Stimulated activated CD4-positive, alpha-beta T cell treated with anti-CD3 and anti-CD28 coated beads, Interleukin-15, amount 100 ng/mL, for 24 hours (primary cell): ENCODE measurements around the gene NSG1.
A peak's percentile ranks its signal among the peaks of the same experiment; 100 is the strongest.
"Not testable (repeated sequence)": the region's sequence is repeated elsewhere in the genome, so short reads cannot be mapped to it uniquely, and the experiment has no call there.

Experiments used
- DNase-seq: peaks from one replicate; pipeline ENCODE4 v3.0.0-alpha.2; 2020

Gene NSG1

DNA sequence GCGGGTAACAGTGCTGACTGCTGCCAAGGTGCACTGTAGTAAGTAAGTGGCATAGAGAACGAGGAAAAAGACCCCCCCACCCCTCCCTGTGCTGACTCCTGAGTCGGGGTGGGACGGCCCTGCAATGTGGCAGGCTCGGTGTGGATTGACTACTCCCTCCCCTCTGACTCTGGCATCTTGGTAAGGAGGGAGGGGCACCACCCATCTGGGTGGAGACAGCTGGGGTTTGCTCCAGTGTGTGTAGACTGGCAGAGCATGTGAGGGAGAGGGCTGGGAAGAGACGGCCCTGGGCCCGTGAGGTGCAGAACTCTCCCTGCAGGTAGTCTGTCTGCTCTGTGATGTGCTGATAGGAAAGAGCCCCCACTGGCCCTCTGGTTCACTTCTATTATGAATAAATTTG is 31.0 kb downstream of the NSG1 start:
- DNase-seq: no peak

DNA sequence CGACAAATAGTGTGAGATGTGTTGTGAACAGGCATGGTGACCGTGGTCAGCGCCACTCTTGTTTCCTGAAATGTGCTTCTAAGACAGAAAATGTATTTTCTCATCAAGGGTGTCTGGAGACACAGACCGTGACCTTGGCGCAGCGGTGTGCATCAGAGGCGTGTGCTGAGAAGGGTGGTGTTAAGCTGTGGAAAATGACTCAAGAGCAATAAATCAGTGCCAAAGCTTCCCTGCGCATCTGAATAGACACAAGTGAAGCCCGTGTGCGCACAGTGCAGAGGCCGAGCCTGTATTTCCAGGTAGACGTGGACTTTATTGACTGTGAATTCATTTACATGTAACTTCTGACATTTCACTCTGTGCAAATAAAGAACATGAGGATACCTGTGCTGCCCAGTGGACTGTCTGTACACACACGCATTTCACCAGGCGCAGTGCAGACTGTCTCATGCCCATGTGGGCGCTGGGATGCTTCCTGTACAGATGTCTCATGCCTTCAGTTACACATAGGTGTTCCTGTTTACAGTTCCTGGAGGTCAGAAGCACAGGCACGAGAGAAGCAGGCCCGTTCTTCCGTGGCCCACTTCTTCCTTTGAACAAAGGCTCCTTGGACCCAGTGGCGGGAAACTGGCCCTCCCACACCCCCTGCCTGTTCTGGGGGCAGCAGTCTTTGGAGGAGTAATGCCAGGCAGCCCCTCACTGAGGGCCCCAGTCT is 31.9 kb downstream of the NSG1 start:
- peak; percentile 18 for DNase-seq

DNA sequence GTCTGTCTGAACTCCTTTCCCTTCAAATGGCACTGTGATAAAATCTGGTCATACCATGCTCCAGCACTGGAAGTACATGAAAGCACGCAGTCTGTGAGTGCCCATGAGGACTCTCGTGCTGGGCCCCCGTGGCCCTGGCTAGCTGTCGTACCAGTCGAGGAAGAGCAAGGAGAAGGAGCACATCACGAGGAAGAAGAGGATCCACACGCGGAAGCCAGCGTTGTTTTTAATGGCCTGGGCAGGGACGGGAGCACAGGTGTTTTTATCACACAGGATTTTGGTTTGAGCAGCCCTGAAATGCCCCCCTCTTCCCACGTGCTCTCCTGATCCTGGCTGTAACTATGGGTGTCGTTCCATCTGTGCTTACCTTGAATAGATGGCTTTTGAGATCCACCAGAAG is 33.0 kb downstream of the NSG1 start:
- DNase-seq: no peak

- no peak for DNase-seq
These were observed 33.5 kb downstream of the NSG1 start for GRCh38 chr4:4420421-4420820.

- DNase-seq: no peak
These were observed 34.5 kb downstream of the NSG1 start for GRCh38 chr4:4421356-4421755.

GRCh38 chr4:4422117-4422516 is 35.2 kb downstream of the NSG1 start:
- DNase-seq: not testable (repeated sequence)

DNA sequence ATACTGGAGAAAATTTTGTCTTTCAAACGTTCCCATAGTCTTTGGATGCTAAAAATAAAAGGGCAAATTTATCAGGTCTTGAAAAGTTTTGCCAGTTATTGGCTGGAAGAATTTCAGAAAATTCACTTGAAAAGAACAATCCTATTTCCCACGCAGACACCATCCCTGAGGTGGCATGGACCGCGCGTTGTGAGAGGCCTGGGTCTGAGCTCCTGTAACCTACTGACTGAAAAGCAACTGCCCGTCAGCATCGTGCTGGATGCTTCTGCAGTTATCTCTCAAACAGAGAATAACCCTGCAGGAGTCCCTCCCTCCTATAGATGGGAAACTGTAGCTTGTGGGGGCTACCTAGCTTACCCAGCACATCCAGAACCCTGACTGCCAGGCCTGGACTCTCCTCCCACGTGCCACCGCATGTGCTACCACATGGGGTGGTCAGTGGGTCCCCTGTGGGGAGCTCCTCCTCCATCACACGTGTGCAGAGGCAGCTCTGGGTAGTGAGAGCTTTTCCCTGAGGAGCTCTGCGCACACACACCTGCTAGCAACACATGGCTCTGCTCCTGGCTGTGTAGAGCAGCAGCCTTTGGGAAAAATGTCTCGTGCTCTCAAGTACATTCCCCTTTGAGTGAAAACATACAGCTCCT is 36.1 kb downstream of the NSG1 start:
- DNase-seq: no peak

- DNase-seq: no peak
These were observed 37.0 kb downstream of the NSG1 start for GRCh38 chr4:4423706-4424498.

DNA sequence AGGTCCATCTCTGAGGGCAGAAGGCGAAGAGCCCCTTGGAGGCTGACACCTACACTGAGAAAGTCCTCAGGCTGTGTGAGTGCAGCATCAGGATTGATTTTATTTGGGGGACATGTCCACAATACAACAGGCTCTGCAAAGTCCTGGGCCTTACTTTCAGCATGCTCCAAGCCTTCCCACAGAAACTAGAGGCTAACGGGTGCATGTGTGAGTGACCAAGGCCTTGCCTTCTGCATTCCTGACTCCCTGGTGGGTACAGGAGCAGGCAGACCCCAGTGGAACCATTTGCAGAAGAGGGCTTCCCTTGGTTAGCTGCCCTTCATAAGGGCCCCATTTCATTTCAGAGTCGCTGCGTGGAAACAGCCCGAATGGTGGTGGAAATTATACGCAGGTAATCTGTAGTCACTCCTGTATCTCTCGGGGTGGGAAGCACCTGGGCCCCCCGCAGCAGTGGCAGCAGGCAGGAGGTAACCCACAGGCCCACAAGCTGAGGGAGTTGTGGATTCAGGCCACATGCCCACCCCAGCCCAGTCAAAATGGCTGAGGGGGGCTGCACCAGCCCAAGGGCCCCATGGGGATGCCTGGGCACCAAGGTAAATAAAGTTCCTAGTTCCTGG is 37.7 kb downstream of the NSG1 start:
- no peak for DNase-seq

DNA sequence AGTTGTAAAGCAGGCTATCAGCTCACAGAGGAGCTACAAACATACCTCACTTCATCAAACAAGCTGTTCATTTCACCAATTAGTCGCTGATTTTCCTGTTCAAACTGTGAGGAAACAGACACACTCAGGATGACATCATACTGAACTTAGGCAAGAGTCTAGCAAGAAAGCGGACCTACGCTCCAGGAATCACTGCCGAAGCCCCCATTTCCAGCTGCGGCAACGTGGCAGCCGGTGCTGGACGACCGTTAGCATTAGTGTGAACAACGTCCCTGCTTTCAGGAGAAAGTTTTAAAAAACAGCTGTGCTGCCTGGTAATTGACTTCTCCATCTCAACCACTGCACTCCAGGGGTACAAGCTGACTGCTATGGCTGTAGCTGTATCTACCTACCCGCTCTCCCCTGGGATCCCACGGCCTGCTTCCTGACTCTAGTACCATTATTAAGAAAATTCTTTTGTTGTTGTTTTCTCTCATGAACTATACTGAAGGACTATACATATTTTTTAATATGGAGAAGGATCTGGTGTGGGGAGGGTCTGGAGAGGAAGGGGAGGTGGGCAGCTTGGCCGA is 38.3 kb downstream of the NSG1 start:
- no peak for DNase-seq

DNA sequence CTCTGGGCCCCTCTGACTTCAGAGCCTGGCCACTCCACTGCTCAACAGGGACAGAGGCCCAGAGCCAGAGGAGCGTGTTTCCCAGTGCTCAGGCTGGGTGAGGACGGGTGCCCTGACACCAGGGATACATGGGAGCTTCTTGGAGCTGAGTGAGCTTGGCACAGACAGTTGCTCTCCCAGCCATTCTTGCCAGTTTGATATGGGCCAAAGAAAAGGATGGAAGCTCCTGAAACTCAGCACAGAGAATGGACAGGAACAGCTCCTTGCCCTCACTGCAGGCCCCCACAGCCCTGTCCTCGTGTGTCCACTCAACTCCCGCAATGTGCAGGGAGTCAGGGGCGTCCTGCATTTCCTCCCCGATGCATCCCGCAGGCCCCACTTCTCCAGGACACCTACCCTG is 38.8 kb downstream of the NSG1 start:
- DNase-seq: no peak

DNA sequence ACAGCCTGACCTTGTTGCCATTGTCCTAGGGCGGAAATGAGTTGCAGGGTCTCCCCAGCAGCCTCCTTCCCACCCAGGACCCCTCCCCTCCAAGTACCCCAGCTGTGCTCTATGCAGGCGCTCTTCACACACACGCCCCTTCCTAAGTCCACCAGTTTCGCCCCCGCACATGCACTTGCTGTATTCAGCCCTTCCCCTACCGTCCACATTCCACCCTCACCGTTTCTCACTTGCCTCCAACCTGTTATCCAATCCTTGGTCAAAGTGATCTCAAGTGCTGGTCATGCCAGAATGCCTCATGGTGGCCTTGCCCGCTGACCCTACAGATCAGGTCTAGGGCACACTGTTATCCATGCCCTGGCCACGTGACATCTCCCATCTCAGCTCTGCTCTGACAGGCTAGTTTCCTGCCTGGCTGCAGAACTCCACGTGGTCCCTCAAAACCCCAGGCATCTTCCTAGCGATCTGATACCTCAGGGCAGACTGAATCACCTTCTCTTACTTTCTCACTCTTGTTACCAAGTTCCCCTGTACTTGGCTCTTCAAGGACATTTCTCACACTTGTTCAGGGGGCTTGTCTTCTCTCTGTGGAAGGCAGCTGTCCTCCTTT is 39.7 kb downstream of the NSG1 start:
- DNase-seq: no peak

DNA sequence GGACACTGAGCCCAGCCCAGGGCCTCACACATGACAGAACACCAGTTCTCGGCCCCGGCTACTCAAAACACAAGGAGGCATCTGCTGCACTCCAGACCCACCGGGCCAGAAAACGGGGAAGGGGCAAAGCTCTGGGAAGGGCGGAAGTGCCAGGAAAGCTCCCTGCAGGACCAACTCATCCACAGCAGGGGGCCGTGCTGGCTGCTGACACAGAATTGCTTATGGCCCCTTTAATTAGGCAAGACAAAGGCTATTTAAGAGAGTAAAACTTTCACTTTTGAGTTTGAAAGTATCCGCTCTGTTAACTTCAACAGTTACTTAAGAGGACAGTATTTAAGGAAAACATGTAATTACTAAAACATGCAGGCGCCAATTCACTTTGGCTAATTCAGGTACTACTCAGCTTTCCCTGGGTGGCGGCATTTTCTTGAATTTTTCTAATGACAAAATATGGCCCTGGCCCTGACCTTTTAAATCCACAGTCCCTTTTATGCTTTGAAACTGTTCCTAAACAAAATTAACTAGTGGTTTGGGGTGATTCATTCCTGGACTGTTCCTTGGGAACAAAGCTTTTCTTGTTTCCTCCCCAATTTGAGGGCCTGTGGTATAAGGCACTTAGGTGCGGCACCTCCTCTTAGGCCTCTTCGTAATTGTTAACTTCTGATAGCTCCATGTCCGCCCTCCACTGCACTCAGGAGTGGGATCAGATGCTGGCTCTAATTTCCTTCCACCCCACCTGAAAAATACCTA is 40.4 kb downstream of the NSG1 start:
- DNase-seq: no peak

GRCh38 chr4:4427886-4428285 is 41.0 kb downstream of the NSG1 start:
- DNase-seq: no peak

DNA sequence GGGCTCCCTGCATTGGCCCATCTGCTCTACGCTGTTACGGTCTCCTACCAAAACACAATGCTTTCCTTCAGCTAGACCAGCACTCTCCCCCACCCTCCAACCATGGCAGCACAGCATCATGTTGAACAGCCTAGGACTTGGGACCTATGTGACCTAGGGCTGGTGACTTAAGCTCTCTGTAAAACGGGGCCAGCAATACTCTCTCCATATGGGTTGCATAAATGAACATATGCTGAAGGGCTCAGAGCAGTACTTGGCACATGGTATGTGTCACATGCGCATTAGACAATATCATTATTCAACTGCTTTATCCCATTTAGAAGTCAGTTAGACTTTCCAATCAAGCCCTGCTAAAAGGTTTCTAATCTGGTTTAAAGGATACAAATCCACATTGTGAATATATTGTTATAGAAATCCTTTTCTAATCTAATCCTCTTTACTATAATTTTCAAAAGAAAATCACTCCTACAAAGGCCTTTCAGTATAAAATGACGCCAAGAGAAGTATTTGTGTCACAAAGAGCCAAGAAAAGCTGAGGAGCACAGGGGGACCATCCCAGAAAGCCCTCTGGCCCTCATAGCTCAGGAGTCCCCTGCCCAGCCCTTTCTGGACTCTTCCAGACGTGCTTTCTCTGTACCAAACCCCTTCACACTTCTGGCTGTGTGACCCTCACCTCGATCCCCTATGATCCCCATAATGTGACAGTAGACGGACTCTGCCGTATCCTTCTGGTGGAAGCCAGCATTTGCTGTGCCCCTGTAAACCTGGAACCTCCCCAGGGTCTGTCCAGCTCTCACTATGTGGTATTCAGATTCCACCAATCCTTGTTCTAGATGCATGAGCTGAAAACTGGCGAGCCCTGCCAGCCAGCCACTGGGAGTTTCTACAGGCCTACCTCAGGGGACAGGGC is 42.3 kb downstream of the NSG1 start:
- DNase-seq: no peak

DNA sequence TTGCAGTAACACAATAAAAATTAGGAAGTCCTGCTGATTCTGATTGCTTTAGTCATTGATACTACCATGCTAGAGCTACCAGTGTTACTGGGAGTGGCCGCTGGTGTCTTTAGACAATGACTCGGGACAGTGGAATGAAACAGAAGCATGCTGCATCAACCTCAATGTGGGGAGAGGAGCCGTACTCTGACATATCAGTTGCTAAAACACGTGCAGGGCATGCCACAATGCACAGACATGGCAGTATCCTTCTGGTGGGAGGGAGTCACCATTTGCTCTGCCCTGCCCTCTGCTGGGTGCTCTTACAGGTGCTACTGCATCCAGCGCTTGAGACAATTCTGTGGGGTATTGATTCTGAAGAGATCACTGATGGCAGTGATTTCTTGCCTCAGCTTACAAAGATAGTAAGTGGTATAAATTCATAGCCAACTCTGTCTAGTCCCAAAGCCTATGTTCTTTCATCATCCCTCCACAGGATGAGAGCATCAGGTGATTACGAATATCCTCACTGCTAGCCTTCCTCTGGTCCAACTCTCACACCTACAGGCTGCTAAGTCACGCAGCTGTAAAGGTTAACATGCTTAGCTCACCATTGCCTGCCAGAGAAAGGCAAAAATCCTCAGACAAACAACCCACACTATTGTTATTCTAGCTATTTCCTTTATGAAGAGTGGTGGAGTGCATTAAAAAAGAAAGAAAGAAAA is 43.7 kb downstream of the NSG1 start:
- peak; percentile 61 for DNase-seq

DNA sequence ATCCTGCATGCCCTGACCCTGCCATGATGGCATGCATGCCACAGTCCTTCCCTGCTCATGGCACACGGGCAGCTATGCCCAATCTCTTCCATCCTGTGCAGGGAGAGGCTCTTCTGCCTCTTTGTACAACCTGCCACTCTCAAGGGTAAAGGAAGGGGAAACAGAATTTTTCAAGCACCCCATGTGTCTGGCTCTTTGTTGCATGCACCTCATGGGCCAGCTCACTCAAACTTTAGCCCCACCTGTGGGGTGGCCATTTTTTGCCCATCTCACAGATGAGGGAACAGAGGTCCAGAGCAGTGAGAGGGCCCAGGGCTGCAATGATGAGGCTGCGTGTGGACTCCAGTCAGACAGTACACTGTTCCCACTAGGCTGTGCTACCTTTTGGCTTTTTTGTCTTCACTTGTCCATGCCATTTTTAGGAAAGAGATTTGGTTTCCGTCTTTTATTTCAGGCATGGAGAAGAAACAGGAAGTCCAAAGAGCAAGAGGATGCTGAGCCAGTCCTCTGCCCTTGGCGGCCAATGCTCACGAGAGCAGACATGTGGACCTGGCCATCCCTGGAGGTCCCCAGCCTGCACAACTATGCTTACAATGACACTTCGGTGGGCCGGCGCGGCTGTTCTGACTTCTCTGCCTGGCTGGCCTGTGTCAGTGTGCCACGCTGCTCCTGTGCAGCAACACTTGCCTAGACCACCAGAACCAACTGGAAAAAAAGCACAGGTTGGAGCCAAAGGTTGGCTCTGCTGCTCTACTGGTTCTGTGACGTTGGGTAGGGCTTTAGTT is 45.6 kb downstream of the NSG1 start:
- DNase-seq: no peak

DNA sequence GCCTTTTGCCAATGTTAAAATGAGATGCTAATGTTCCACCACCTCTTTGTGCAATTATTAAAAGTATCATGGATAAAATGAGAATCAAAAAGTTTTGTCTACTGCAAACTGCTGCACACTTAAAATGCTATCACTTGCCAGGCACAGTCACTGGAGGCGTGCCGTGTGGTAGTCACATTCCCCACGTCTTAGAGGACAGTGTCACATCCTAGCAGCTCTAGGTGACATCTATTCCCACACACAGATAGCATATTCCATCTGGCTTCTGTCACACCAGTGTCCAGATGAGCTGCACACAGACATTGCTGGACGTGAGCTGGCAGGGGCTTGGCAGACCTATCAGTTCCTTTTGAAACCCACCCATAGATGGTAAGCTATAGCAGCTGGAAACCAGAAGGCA is 47.0 kb downstream of the NSG1 start:
- no peak for DNase-seq

GRCh38 chr4:4436244-4436823 is 49.4 kb downstream of the NSG1 start:
- no peak for DNase-seq
